Body of pancreas (tissue), 4 donors: Measurements from ENCODE around the gene GMDS. TPM values are rescaled to one million over a fixed set of nuclear protein-coding genes. Genes with fewer than 3 reads are reported as not detected.

Source experiments
- ATAC-seq: fragments of 150-250 bp; one replicate; pipeline ENCODE4 v1.9.1; 2016
- DNase-seq, 4 donors: peaks; one replicate each; pipeline ENCODE4 v3.0.0-alpha.2; 2019
- H3K27ac ChIP-seq, 4 donors: fragments of 200-600 bp; sonication (generic); 1 replicate in 3 of 4; 2 replicates in 1 of 4; pipeline versions ENCODE4 v1.5.1 to v1.6.1; 2016 to 2019; ENCODE audit warnings: mild to moderate bottlenecking in 1 of 4, mixed read lengths in 1 of 4, moderate library complexity in 1 of 4
- H3K27me3 ChIP-seq, 2 donors: fragments of 200-600 bp; sonication (generic); one replicate each; pipeline ENCODE4 v1.6.0; 2016; ENCODE audit warnings: mild to moderate bottlenecking in 1 of 2
- H3K36me3 ChIP-seq, 2 donors: fragments of 200-600 bp; sonication (generic); replicated peaks in 1 of 2; 2 replicates each; pipeline ENCODE4 v1.5.1; 2016; ENCODE audit warnings: low read depth in 2 of 2; ENCODE audit not compliant: insufficient read depth in 1 of 2
- H3K4me1 ChIP-seq: fragments of 200-600 bp; sonication (generic); one replicate; pipeline ENCODE4 v1.6.0; 2016
- H3K4me3 ChIP-seq, 2 donors: fragments of 200-600 bp; sonication (generic); 1 replicate in 1 of 2; 2 replicates in 1 of 2; pipeline ENCODE4 v1.5.1; 2016 to 2019
- H3K9me3 ChIP-seq, 3 donors: fragments of 200-600 bp; sonication (generic); 1 replicate in 2 of 3; 2 replicates in 1 of 3; pipeline ENCODE4 v1.5.1; 2016
- POLR2A ChIP-seq, 3 donors: fragments of 450-650 bp; IDR thresholded peaks; one replicate each; pipeline ENCODE4 v1.6.1; 2016; ENCODE audit warnings: antibody characterized with exemption in 3 of 3, mild to moderate bottlenecking in 2 of 3
- WGBS, 2 donors: methylation state at CpG; one replicate each; pipeline ENCODE4 v1.1.5; 2017; 5-methylcytosine and 5-hydroxymethylcytosine counted together
- intact Hi-C: fragments of 100-400 bp; cut with DNase I; formaldehyde crosslinking; loops from one replicate; pipeline ENCODE4 v1.15.1; 2023
- total RNA-seq, 2 donors: library from RNA; depleted of rRNA; stranded (reverse); fragments of >200 nt; gene quantifications; one replicate each; pipeline ENCODE4 v1.1.0, GENCODE V29; 2016
- TF ChIP-seq, protein P1 (sequence below), 7 experiments: fragments of 450-650 bp in 4 of 7; fragments of 200-600 bp in 3 of 7; sonication (generic) in 3 of 7; IDR thresholded peaks; one replicate each; pipeline ENCODE4 v1.5.1; 2016 to 2019; ENCODE audit warnings: antibody characterized with exemption in 7 of 7

GMDS gene
- total RNA-seq, 2 donors from 2014 or later: 34.5 to 63.3 TPM

DNA sequence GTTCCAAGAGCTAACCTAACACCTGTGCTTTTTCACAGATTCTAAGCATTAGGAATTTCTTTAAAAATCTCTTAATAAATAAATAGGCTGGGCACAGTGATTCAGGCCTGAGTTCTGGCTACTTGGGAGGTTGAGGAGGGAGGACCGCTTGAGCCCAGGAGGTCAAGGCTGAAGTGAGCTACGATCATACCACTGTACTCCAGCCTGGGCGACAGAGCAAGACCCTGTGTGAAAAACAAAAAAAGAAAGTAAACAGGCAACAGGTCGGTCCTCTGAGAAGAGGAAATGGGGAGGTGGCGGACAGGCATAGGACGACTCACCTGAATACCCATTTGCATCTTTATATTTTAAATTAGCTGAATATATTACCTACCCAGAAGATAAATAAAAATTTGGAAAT lies 26.5 kb downstream of the GMDS start:
- DNase-seq (no peak), ATAC-seq (no peak)
- H3K9me3 ChIP-seq: no peaks in the 10 kb centered on the region
- no peaks in the 10 kb centered on the region for H3K36me3 ChIP-seq
- H3K27me3 ChIP-seq: no peaks in the 10 kb centered on the region
- WGBS, 2 donors: 65 to 71% methylated on average over 6 of the region's 6 CpGs
- no peak overlapping the region for H3K4me3 ChIP-seq
- H3K4me1 ChIP-seq: peaks cover 15% of the 10 kb centered on the region
- TF ChIP-seq POLR2A (IDR thresholded peaks at IDR 0.05): no peak
- TF ChIP-seq, protein P1, sequence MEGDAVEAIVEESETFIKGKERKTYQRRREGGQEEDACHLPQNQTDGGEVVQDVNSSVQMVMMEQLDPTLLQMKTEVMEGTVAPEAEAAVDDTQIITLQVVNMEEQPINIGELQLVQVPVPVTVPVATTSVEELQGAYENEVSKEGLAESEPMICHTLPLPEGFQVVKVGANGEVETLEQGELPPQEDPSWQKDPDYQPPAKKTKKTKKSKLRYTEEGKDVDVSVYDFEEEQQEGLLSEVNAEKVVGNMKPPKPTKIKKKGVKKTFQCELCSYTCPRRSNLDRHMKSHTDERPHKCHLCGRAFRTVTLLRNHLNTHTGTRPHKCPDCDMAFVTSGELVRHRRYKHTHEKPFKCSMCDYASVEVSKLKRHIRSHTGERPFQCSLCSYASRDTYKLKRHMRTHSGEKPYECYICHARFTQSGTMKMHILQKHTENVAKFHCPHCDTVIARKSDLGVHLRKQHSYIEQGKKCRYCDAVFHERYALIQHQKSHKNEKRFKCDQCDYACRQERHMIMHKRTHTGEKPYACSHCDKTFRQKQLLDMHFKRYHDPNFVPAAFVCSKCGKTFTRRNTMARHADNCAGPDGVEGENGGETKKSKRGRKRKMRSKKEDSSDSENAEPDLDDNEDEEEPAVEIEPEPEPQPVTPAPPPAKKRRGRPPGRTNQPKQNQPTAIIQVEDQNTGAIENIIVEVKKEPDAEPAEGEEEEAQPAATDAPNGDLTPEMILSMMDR (IDR thresholded peaks at IDR 0.05): no peak
- intact Hi-C loops: no loop called here
- H3K27ac ChIP-seq: no peak overlapping the region

DNA sequence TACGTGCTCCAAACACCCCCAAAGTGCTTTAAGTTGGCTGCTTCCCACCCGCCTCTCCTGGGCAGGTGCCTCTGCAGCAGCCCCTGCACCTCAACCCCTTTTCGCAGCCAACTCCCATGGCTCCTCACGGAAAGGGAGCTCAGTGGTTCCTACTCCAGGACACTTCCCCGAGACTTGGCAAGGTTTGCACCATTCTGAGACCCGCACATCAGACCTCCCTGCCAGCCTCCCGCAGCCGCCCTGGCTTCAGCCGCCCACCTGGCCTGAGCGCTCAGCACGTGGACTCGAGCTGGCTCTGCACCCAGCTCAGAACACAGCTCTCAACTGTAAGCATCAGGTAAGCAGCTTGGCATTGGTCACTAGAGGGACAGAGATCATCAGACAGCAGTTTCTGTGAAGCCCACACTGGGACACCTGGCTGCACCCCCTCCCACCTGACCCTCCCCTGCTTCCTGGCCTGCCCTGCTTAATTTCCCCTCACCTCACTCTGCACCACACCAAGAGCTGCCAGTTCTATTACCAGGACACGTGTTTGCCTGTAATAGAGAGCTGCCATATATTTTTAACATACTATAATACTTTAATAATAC lies 28.5 kb downstream of the GMDS start:
- DNase-seq: no peak
- H3K9me3 ChIP-seq: no peaks in the 10 kb centered on the region
- no peak overlapping the region for H3K27ac ChIP-seq
- TF ChIP-seq POLR2A (IDR thresholded peaks at IDR 0.05): no peak
- TF ChIP-seq, protein P1 (IDR thresholded peaks at IDR 0.05): no peak
- ATAC-seq: no peak
- H3K27me3 ChIP-seq: no peaks in the 10 kb centered on the region
- WGBS, 2 donors: 87 to 96% methylated on average over 13 of the region's 13 CpGs
- intact Hi-C loops: no loop called here
- H3K4me1 ChIP-seq: peaks cover 5% of the 10 kb centered on the region
- no peaks in the 10 kb centered on the region for H3K36me3 ChIP-seq
- H3K4me3 ChIP-seq: no peak overlapping the region

DNA sequence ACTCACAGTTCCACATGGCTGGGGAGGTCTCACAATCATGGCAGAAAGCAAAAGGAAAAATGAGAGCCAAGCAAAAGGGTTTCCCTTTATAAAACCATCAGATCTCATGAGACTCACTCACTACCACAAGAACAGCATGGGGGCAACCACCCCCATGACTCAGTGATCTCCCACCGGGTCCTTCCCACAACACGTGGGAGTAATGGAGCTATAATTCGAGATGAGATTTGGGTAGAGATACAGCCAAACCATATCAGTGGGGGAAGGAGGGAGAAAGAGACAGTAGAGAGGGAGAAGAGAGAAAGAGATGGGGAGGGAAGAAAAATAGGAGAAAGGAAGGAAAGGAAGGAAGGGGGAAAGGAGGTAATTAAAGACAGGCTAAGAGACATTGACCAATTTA lies 30.1 kb downstream of the GMDS start:
- H3K27me3 ChIP-seq: no peaks in the 10 kb centered on the region
- H3K27ac ChIP-seq: no peak overlapping the region
- DNase-seq (no peak), ATAC-seq (no peak)
- 78 to 94% methylated on average over 3 of the region's 3 CpGs for WGBS, 2 donors
- intact Hi-C loops: no loop called here
- no peaks in the 10 kb centered on the region for H3K9me3 ChIP-seq
- H3K4me3 ChIP-seq: no peak overlapping the region
- no peaks in the 10 kb centered on the region for H3K36me3 ChIP-seq
- no peak for TF ChIP-seq POLR2A (IDR thresholded peaks at IDR 0.05)
- TF ChIP-seq, protein P1 (IDR thresholded peaks at IDR 0.05): no peak
- H3K4me1 ChIP-seq: no peaks in the 10 kb centered on the region

DNA sequence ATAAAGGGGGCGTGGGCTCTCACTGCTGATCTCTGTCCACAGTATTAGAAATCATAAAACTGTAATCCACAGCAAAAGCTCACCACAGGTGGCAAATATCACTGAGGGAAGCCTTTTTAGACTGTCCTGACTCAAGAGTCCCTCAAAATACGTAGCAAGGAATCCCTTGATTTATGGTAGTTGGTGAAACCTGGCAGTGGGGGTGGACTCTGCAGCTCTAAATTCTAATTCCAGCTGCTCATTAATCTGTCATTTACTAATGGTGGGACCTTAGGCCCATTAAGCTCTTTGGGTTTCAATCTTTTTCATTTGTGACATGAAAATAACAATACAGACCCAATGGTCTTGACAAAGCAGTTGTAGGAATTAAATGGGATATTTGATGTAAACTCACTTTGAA lies 32.3 kb downstream of the GMDS start:
- no peak overlapping the region for H3K27ac ChIP-seq
- peaks cover 6% of the 10 kb centered on the region for H3K4me1 ChIP-seq
- TF ChIP-seq, protein P1 (IDR thresholded peaks at IDR 0.05): no peak
- no peak for TF ChIP-seq POLR2A (IDR thresholded peaks at IDR 0.05)
- no peak overlapping the region for H3K4me3 ChIP-seq
- H3K36me3 ChIP-seq: no peaks in the 10 kb centered on the region
- intact Hi-C loops: no loop called here
- WGBS, 2 donors: 71 to 86% methylated on average over 2 of the region's 2 CpGs
- DNase-seq: no peak
- H3K27me3 ChIP-seq: no peaks in the 10 kb centered on the region
- H3K9me3 ChIP-seq: no peaks in the 10 kb centered on the region
- no peak for ATAC-seq

DNA sequence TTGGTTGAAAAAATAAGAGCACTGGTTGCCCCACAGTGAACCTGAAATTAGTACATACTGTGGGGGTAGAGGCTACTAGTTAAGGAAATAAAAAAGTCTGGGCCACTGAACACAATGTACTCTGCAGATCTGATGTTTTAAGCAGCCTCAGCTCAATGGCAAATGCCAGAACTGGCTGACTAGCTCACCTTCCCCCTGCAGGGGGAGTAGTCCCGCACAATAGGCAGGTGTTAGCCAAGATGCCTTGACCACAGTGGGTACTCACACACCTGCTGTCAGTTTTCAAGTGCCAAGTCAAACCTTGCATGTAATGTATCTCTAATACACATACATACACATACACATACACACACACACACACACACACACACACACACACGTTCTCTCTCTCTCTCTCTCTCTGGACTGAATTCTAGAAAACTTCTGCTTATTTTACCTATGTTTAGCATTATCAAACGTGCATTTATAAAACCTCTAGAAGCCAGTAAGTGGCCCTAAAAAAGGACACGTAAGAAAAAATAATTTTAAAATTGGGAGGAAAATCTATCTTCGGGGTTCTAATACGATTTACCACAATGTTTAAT lies 36.1 kb downstream of the GMDS start:
- DNase-seq (peak; percentile 83 to 88 (median 85)), ATAC-seq (peak; percentile 97)
- Histone ChIP-seq H3K27me3 (no peaks in the 10 kb centered on the region), H3K4me1 (peaks cover 8% of the 10 kb centered on the region), H3K27ac (no peak overlapping the region), H3K36me3 (no peaks in the 10 kb centered on the region), H3K9me3 (no peaks in the 10 kb centered on the region), H3K4me3 (no peak overlapping the region)
- WGBS, 2 donors: 32 to 42% methylated on average over 6 of the region's 6 CpGs
- intact Hi-C loops: loop anchor here (10.0 kb wide), 1 partner anchor 145 kb away; no protein-coding TSS in a partner anchor
- TF ChIP-seq, protein P1 (IDR thresholded peaks at IDR 0.05): peak; percentile 19 to 89 (median 85)
- TF ChIP-seq POLR2A (IDR thresholded peaks at IDR 0.05): no peak
